NB4 (cell line): ENCODE measurements around the gene SLC4A3.

Source experiments
- DNase-seq: peaks from one replicate; pipeline ENCODE4 v3.0.0; 2010; ENCODE audit warnings: low read depth
- H3K4me3 ChIP-seq: one replicate; pipeline ENCODE4 v1.5.1; 2011; ENCODE audit warnings: mild to moderate bottlenecking, low read depth, low read length, moderate library complexity
- CTCF ChIP-seq: IDR thresholded peaks from one replicate; pipeline ENCODE4 v1.5.1; 2012; ENCODE audit warnings: low read depth, low read length
- MAX ChIP-seq: IDR thresholded peaks from 2 replicates; pipeline ENCODE4 v1.6.1; 2011; ENCODE audit warnings: low read depth, low read length
- MYC ChIP-seq: IDR thresholded peaks from 2 replicates; pipeline ENCODE4 v1.6.1; 2011; ENCODE audit warnings: low read depth, low read length
- POLR2A ChIP-seq: IDR thresholded peaks from 2 replicates; pipeline ENCODE4 v1.6.1; 2011; ENCODE audit warnings: mild to moderate bottlenecking; ENCODE audit not compliant: insufficient read length; ENCODE audit errors: extremely low read depth

The SLC4A3 gene

GRCh38 chr2:219641390-219642068 lies 14.1 kb downstream of the SLC4A3 start:
- H3K4me3 ChIP-seq = no peak overlapping the region
- no peak for DNase-seq
- TF ChIP-seq MYC = no peak
- TF ChIP-seq MAX = no peak
- no peak for TF ChIP-seq CTCF
- no peak for TF ChIP-seq POLR2A

GRCh38 chr2:219642069-219642454 lies 14.6 kb downstream of the SLC4A3 start:
- DNase-seq = no peak
- H3K4me3 ChIP-seq = no peak overlapping the region
- TF ChIP-seq POLR2A (no peak), MAX (no peak), MYC (no peak), CTCF (no peak)

- no peak overlapping the region for H3K4me3 ChIP-seq
These were observed 15.1 kb downstream of the SLC4A3 start for GRCh38 chr2:219642465-219643083.

GRCh38 chr2:219643084-219643473 lies 15.6 kb downstream of the SLC4A3 start:
- no peak for DNase-seq
- no peak overlapping the region for H3K4me3 ChIP-seq
- no peak for TF ChIP-seq MYC
- no peak for TF ChIP-seq CTCF
- TF ChIP-seq POLR2A = no peak
- no peak for TF ChIP-seq MAX

More at GRCh38 chr2:219642465-219643083, 15.1 kb downstream of the SLC4A3 start:
- peak; percentile 98 for DNase-seq
- peak; percentile 99 for TF ChIP-seq CTCF
- peak; percentile 80 for TF ChIP-seq MYC
- peak; percentile 79 for TF ChIP-seq MAX
- peak; percentile 24 for TF ChIP-seq POLR2A

- TF ChIP-seq MAX = no peak
- no peak for TF ChIP-seq CTCF
- no peak for TF ChIP-seq MYC
- no peak for TF ChIP-seq POLR2A
- DNase-seq = no peak
- no peak overlapping the region for H3K4me3 ChIP-seq
These were observed 16.5 kb downstream of the SLC4A3 start for GRCh38 chr2:219643788-219644398.
